ENCODE measurements around the gene MKRN1.
"Not testable (repeated sequence)": the region's sequence is repeated elsewhere in the genome, so short reads cannot be mapped to it uniquely, and the experiment has no call there.

MKRN1 gene

DNA sequence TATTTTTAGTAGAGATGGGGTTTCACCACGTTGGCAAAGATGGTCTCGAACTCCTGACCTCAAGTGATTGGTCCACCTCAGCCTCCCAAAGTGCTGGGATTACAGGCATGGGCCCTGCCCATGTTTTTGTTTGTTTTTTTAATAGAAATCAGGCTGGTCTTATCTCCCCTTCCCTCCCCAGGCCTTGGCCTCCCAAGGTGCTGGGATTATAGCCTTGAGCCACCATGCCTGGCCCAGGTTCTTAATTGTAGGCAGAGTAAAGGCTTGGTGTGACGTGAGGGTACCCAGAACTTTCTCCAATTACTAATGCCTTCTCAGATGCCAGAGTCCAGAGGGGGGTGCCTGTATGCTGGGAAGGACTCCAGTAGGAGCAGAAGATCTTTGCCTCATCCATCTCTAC, 5.2 kb upstream of the MKRN1 start:
- no peak for DNase-seq

DNA sequence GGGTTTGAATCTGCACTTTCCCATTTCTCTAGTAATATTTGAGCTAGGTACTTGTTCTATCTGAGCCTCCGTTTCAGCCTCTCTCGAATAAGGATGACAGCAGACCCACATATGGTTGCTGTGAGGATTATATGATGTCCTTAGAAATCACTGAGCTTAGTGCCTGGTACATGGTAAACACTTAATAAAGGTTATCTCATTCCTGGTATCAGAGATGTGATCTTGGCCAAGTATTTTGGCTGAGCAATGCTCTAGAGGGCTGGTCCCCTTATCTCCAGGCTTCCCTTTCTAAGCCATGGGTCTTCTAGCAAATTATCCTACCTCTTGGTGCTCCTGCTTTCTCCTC, 407 bp upstream of the MKRN1 start:
- no peak for DNase-seq

DNA sequence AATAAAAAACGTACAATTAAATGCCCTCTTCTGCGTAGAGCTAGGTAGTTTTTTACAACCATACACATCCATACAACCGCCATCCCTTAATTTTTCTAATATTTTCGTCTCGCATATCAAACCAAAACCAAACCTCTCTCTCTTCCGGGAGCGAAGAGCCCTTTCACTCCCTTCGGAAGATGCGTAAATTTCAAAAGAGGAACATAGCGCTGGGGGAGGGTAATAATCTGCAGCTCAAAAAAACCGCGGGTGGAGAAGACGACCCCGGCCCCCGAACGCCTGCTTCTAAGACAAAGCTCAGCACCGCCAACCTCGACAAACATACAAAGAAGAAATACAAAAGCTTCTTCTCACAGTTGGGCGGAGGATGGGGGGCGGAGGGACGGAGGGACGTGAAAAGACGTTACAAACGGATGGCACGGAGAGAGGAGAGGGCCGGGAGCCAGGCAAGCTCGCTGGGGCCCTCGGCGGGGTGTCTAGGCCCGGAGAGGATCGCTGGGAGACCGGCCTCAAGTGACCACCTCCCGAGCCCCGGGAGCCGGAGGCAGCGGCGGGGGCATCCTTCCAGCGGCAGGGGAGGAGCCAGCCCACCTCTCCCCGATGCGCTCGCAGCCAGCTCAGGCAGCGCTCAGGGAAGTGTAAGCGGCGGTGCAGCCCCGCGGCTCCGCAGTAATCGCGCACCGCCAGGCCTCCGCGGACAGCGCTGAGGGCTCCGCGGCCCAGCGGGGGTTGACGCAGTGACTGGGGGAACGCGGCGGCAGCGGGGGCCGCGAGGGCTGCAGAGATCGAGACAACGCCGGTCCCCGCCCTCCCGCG, 851 bp downstream of the MKRN1 start:
- peak; percentile 8 for DNase-seq

DNA sequence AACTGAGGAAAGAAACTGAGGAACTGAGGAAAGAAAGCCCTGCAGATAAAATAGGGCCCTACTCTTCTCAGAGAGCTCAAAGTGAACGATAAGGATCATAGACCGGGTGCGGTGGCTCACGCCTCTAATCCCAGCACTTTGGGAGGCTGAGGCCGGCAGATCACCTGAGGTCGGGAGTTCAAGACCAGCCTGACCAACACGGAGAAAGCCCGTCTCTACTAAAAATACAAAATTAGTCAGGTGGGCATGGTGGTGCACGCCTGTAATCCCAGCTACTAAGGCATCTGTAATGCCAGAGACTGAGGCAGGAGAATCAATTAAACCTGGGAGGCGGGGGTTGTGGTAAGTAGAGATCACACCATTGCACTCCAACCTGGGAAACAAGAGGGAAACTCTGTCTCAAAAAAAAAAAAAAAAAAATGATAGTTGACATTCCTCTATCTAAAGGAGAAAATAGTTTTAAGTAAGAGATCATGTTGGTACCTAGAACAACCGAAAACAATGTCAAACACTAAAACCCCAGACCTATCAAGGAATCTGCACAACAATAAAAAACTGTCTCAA, 2.5 kb downstream of the MKRN1 start:
- no peak for DNase-seq

GRCh38 chr7:140475747-140476333, 3.5 kb downstream of the MKRN1 start:
- peak; percentile 39 for DNase-seq

DNA sequence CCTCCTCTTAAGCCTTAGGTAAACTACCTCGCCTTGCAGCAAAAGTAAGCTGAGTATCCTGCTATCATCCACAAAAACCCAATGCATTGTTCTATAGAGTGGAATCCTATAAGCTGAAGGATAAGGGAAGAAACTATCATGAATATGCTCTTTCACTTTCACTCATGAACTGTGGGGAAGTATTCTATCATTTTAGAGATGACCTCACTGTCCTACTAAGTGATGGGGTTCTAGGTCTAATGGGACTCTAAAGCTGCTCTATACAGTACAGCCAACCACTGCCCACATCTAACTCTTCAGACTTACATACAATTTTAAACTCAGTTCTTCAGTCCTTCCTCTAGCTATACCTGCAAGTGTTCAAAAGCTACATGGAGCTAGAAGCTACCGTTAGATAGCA, 16.2 kb downstream of the MKRN1 start:
- DNase-seq = no peak

GRCh38 chr7:140458916-140459315, 20.4 kb downstream of the MKRN1 start:
- no peak for DNase-seq

DNA sequence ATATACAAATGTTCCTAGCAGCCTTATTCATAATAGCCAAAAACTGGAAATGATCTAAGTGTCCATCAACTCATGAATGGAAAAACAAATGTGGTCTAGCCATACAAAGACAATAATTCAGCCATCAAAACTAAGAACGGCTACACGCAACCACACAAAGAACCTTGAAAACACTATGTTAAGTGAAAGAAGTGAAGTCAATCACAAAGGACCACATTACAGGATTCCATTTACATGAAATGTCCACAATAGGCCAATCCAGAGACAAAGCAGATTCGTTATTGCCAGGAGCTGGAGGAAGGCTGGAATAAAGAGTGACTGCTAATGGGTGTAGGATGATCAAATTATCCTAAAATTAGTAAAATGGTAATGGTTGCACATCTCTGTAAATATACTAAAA, 21.1 kb downstream of the MKRN1 start:
- no peak for DNase-seq

- no peak for DNase-seq
Observed at GRCh38 chr7:140456551-140457051, 22.7 kb downstream of the MKRN1 start.

DNA sequence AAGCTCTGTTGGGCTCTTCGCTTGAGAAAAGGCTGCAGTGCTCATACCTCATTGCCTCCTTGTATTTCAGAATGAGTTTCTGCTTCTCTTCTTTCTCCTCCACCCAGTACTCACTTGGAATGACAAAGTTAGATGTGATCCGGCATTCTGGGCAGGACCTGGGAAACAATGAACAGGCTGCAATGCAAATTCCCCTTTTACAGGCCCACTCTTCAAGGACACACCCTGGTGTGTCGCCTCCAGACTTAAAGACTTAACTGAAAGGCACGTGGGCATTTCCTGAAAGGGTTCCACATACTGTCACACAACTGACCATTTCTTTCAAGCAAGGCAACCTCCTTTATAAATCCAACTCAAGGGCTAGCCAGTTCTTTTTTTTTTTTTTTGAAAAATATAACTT, 23.6 kb downstream of the MKRN1 start:
- DNase-seq = no peak

GRCh38 chr7:140454657-140455015, 24.7 kb downstream of the MKRN1 start:
- DNase-seq = no peak

DNA sequence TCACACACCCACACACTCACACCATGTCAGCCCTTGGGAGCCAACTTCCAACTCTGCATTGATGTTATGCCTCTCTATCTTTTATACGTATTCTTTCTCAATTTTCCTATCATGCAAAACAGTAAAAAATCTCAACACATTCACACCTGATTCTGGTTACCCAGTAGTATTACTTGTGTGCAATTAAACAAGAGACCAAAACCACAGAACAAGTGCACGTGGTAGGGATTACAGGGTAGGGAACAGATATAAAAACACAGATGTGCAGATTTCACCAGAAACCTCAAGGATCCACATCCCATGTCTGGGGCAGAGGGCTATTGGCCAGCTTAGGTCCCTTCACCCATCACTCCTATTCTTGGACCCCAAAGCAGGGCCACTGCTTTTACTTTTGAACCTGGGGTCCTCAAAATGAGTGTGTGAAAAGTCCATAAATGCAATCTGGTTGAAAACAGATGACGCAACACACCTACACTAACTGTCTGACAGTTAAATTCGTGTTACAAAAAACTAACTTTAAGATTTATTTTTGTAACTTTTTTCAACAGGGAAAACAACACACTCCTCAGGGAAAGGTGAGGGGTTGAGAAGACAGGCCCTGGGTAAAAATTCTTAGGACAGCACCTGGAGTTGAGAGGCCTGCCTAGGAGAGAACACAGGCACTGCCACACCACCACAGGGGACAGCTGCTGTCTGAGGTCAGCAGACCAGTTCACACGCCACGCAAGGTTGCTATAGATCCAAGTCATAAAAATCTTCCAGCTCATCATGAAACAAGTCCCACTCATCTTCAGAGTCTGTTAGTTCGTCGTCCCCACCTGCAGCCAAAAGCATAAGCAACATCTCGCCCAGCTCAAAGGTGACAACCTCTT, 25.3 kb downstream of the MKRN1 start:
- DNase-seq = not testable (repeated sequence)

DNA sequence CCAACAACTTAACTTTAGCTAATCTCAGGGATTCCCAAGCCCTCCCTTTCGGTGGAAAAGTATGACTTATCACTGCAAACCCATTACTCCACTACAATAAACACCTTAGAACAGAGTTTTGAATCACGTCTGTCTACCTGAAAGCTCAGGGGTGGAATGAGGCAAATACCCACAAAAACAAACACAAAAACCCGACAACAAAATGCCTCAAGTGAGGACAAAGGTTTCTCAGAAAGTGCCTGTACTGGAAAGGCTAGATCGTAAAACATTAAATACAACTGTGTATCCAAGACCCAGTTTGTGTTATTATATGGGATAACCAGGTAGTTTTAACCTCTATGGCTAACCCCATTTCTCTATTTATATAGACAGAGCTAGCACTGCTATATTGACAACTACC, 26.0 kb downstream of the MKRN1 start:
- DNase-seq = no peak

GRCh38 chr7:140451716-140452115, 27.6 kb downstream of the MKRN1 start:
- DNase-seq = no peak

GRCh38 chr7:140448781-140449480, 30.4 kb downstream of the MKRN1 start:
- DNase-seq = no peak

GRCh38 chr7:140447841-140448240, 31.5 kb downstream of the MKRN1 start:
- DNase-seq = no peak

- no peak for DNase-seq
Observed at GRCh38 chr7:140446467-140446866, 32.8 kb downstream of the MKRN1 start.

GRCh38 chr7:140441519-140441918, 37.8 kb downstream of the MKRN1 start:
- no peak for DNase-seq

- no peak for DNase-seq
Observed at GRCh38 chr7:140440593-140440992, 38.7 kb downstream of the MKRN1 start.

DNA sequence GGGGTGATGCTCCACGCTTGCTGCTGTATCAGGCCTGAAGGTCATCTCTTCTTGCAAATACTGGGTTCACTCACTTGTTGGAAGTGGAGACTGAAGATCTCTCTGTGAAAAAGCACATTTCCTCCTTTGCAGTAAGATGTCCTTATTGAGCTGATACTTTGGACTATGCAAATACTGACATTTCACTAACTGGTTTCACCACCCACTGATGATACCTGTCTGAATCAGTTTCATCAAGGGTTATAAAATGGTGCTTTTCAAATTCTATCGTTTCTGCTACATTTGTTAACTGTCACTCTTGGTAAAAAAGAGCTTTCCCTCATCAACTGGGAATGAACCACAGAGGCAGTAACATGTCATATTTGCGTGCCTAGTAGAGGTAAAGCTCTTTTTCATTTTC, 39.9 kb downstream of the MKRN1 start:
- no peak for DNase-seq

DNA sequence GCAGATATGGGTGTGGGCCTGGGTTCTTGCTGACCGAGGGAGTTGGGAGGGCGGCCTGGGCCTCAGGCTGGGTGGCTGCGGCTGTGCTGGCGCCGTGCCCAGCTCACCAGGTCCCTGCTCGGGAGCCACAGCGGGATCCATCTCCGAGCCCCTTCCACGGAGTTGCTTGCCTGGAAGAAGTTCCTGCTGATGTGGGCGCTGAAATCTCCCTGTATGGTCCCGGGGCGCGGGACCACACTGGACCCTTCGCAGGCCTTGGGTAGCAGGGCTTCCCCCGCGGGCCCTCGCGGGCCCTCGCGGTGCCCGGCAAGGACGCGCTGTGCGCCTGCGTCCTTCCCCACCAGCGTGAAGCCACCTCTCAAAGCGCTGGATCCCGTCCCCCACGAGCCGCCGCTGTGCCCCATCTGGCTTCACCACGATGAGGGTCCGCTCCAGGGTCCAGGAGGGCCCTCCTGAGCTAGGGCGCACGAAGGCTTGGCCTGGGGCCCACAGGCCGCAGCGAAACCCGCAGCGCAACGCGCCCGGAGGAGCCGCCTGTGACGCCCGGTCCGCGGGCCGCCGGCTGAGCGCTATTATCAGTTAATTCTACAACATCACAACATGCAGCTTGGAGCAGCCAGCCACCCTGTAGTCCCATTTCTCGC, 43.9 kb downstream of the MKRN1 start:
- DNase-seq = no peak

GRCh38 chr7:140433396-140433795, 45.9 kb downstream of the MKRN1 start:
- no peak for DNase-seq
